Upper lobe of right lung (tissue), 1 donor: ENCODE measurements around the gene RBM5. TPM values are rescaled to one million over a fixed set of nuclear protein-coding genes. Genes with fewer than 3 reads are reported as not detected.

Source experiments
- ATAC-seq: fragments of 200-7000 bp; cut with Tn5 transposase; one replicate; pipeline ENCODE4 v1.9.1; 2020; ENCODE audit warnings: mild to moderate bottlenecking, moderate library complexity
- DNase-seq: peaks from one replicate; pipeline ENCODE4 v3.0.0-alpha.2; 2020
- H3K27ac ChIP-seq: fragments of 200-600 bp; one replicate; pipeline ENCODE4 v1.8.0; 2022
- H3K27me3 ChIP-seq: fragments of 200-600 bp; one replicate; pipeline ENCODE4 v1.8.0; 2022; ENCODE audit warnings: mild to moderate bottlenecking
- H3K36me3 ChIP-seq: fragments of 200-600 bp; one replicate; pipeline ENCODE4 v1.8.0; 2022
- H3K4me1 ChIP-seq: fragments of 200-600 bp; one replicate; pipeline ENCODE4 v1.8.0; 2022
- H3K4me3 ChIP-seq: fragments of 200-600 bp; one replicate; pipeline ENCODE4 v1.8.0; 2022; ENCODE audit warnings: mild to moderate bottlenecking
- H3K9me3 ChIP-seq: fragments of 200-600 bp; one replicate; pipeline ENCODE4 v1.8.0; 2022
- intact Hi-C: fragments of 100-400 bp; cut with DNase I; formaldehyde crosslinking; loops from one replicate; pipeline ENCODE4 v1.11.0; 2022
- total RNA-seq: library from RNA; stranded (reverse); fragmentation: NEBNext Ultra II Directional; extraction: Animal tissue kit (Norgen Biotek cat#: 25700); gene quantifications from one replicate; pipeline ENCODE4 v1.2.1, GENCODE V29; 2021
- TF ChIP-seq, protein P1 (sequence below): fragments of 200-600 bp; IDR thresholded peaks from one replicate; pipeline ENCODE4 v1.8.0; 2022; ENCODE audit warnings: antibody characterized with exemption
- donor health status: DM: no; HTN: yes; CAD: no; lungs with severe emphysema.

The RBM5 gene
- total RNA-seq, 1 donor from 2014 or later = 161 TPM

DNA sequence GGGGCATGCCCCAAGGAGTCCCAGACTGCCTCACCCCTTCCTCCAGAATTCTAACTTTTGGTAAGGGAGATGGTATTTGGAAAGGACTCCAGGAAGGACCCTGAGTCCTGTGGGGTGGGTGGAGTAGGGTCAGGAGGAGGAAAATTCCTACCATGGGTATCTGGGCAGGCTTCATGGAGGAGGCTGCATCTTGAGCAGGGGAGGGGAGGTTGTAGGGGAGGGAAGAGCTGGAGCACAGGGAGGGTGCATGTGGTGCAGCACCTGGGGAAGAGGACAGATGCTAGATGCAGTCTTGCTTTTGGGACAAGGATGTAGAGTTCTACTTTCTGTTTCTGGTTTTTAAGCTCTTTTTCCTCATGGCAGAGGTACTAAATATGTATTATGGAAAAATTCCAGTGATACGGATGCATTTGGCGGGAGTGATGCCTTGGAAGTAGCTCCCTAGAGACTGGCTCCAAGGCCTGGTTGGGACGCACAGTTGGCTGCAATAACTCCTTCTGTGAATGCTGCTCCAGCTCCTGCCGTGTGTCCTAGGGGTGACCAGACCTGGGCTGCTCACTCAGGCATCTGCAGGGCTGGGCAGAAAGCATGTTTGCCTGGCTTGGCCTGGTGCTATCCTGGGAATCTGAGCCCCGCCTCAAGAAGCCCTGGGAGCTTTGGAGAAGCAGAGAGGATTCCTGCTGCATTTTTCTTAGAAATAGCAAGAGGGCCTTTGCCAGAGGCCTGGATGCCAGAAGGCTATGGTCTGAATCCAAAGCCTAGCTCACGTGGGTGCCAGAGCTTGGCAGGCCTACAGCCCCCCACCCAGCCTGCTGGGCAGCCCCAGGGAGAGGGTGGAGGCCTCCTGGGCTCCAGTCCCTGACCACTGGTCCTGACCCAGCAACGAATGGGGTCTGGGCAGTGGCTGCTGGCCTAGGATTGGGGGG lies 76.5 kb downstream of the RBM5 start:
- TF ChIP-seq, protein P1, sequence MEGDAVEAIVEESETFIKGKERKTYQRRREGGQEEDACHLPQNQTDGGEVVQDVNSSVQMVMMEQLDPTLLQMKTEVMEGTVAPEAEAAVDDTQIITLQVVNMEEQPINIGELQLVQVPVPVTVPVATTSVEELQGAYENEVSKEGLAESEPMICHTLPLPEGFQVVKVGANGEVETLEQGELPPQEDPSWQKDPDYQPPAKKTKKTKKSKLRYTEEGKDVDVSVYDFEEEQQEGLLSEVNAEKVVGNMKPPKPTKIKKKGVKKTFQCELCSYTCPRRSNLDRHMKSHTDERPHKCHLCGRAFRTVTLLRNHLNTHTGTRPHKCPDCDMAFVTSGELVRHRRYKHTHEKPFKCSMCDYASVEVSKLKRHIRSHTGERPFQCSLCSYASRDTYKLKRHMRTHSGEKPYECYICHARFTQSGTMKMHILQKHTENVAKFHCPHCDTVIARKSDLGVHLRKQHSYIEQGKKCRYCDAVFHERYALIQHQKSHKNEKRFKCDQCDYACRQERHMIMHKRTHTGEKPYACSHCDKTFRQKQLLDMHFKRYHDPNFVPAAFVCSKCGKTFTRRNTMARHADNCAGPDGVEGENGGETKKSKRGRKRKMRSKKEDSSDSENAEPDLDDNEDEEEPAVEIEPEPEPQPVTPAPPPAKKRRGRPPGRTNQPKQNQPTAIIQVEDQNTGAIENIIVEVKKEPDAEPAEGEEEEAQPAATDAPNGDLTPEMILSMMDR = no peak
- H3K27ac ChIP-seq = peak overlapping the region; percentile 76
- no peaks in the 10 kb centered on the region for H3K27me3 ChIP-seq
- H3K9me3 ChIP-seq = no peaks in the 10 kb centered on the region
- DNase-seq = no peak
- ATAC-seq = peak; percentile 14
- H3K4me3 ChIP-seq = no peak overlapping the region
- H3K36me3 ChIP-seq = no peaks in the 10 kb centered on the region
- intact Hi-C loops = no loop called here
- peaks cover 86% of the 10 kb centered on the region for H3K4me1 ChIP-seq

DNA sequence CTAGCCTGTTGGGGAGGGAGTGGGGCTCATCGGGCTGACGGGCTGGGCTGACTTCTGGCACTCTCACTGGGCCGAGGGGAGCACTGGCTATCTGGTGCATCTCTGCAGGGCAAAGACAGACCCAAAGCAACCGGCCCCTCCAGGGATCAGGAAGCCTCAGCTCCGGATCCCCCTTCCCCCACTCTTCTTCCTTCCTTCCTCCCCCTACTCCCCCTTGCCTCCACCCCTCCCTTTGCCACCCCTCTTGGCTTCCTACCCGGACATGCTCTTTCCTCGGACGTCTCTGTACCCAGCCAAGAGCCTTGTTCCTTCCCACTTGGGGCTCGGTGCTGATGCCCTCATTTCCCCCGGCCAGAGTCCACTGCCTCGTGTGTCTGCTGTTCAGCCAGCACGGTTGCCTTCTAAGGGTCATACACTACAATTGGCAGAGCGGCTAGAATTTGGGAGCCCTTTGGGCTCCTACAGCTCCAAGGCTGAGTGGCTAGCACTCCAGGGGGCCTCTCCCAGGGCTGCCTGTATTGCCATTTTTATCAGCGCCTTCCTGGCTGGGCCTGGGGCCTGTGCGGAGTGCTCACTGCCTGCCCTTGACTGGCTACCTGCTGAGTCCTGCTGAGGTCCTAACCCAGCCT lies 77.3 kb downstream of the RBM5 start:
- H3K4me3 ChIP-seq = no peak overlapping the region
- DNase-seq = no peak
- no peaks in the 10 kb centered on the region for H3K36me3 ChIP-seq
- peaks cover 88% of the 10 kb centered on the region for H3K4me1 ChIP-seq
- H3K27me3 ChIP-seq = no peaks in the 10 kb centered on the region
- H3K9me3 ChIP-seq = no peaks in the 10 kb centered on the region
- TF ChIP-seq, protein P1 = no peak
- ATAC-seq = peak; percentile 4
- intact Hi-C loops = no loop called here
- H3K27ac ChIP-seq = peak overlapping the region; percentile 76

DNA sequence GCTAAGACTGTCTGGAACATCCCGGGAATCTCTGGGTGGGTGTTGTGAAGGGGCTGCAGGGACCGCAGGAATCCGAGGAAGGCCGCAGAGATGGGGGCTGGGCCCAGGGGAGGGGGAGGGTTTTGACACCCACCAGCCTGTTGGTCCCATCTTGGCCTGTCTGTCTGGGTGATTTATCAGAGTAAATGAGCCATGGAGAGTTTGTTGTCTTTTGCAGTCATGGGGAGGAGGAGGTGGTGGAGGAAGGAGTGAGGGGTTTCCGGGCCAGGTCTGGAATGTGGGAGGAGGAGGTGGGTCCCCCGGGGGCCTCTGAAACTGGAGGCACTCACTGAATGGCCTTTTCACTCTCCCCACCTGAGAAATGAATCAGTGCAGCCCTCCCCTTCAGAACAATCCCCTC lies 77.9 kb downstream of the RBM5 start:
- H3K9me3 ChIP-seq = no peaks in the 10 kb centered on the region
- H3K4me3 ChIP-seq = no peak overlapping the region
- no peak for DNase-seq
- H3K4me1 ChIP-seq = peaks cover 89% of the 10 kb centered on the region
- ATAC-seq = no peak
- intact Hi-C loops = no loop called here
- peak overlapping the region; percentile 76 for H3K27ac ChIP-seq
- TF ChIP-seq, protein P1 = no peak
- no peaks in the 10 kb centered on the region for H3K27me3 ChIP-seq
- no peaks in the 10 kb centered on the region for H3K36me3 ChIP-seq

DNA sequence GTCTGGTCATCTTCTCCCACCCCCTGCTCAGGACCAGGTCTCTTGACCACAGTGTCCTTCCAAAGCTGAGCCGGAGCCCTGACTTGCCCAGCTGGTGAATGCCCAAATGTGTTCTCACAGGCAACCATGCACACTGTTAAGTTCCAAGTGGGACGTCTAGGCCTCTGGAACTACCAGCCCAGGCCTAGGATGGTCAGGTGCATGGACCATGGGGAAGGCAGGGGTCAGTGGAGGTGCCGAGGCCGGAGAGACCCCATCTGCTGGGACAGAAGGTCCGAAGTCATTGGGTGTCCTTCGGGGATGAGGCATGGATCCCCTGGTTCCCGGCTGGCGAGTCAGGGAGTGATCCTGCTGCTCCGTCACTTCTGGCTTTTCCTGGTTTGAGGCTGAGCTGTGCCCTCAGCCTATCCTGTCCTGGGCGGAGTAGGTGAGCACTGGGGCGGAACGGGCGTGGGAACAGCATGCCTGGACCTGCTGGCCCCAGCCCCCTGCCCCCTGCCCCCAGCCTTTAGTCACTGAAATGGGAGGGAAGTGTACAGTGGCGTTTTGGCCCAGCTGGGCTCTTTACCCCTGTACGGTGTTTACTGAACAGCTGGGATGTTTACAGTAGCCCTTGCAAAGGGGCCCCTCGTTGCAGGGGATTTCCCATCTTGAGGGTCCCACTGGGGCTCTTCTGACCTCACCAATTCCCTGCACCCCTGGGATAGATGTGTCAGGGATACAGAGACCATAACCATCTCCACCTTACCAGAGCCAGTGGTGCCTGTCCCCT lies 78.5 kb downstream of the RBM5 start:
- DNase-seq = no peak
- ATAC-seq = no peak
- H3K4me3 ChIP-seq = no peak overlapping the region
- H3K36me3 ChIP-seq = no peaks in the 10 kb centered on the region
- intact Hi-C loops = no loop called here
- peak overlapping the region; percentile 76 for H3K27ac ChIP-seq
- H3K9me3 ChIP-seq = no peaks in the 10 kb centered on the region
- H3K4me1 ChIP-seq = peaks cover 88% of the 10 kb centered on the region
- H3K27me3 ChIP-seq = no peaks in the 10 kb centered on the region
- TF ChIP-seq, protein P1 = no peak

DNA sequence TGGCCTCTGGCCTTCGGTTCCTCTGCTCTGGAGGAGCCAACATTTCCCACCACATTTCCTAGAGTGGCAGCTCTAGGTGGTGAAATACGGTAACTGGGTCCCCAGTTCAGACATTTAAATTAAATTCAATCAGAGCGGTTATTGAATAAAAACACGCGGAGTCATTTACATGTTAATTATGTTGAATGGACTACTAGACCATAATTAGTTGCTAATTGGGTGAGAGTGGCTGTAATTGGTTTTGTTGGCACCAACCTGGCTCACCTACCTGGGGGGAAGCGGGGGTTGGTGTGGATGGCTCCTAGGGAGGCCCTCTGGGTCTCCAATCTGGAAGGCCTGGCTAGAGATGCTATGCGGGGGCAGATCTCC lies 79.1 kb downstream of the RBM5 start:
- TF ChIP-seq, protein P1 = no peak
- H3K27ac ChIP-seq = peak overlapping the region; percentile 76
- H3K36me3 ChIP-seq = no peaks in the 10 kb centered on the region
- no peaks in the 10 kb centered on the region for H3K9me3 ChIP-seq
- no peak for ATAC-seq
- no peak overlapping the region for H3K4me3 ChIP-seq
- H3K27me3 ChIP-seq = no peaks in the 10 kb centered on the region
- peaks cover 83% of the 10 kb centered on the region for H3K4me1 ChIP-seq
- intact Hi-C loops = no loop called here
- no peak for DNase-seq
